ENCODE results near the gene ICE1. TPM values are rescaled to one million over a fixed set of nuclear protein-coding genes. Genes with fewer than 3 reads are reported as not detected.

The ICE1 gene
- total RNA-seq, 1 experiment from 2014 or later, result 27.8 TPM

DNA sequence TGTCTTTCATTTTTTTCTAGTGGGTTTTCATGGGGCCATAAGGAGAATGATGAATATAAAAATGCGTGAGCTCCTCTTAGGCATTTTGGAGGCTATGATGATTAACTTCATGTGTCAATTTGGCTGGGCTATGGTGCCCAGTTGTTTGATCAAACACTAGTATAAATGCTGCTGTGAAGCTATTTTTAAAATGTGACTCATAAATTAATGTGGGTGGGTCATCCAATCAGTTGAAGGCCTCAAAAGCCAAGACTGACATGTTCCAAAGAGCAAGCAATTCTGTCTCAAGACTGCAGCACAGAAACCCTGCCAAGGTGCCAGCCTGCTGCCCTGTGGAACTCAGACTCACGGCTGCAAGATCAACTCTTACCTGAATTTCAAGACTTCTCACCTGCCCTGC, 24.4 kb upstream of the ICE1 start:
- Mint-ChIP-seq H3K27ac (ENCODE audit: unreplicated experiment) (no peak overlapping the region), H3K27me3 (ENCODE audit: unreplicated experiment) (no peaks in the 10 kb centered on the region), H3K9me3 (ENCODE audit: low read depth, unreplicated experiment) (peaks cover 8% of the 10 kb centered on the region), H3K36me3 (ENCODE audit: insufficient read depth, unreplicated experiment) (no peaks in the 10 kb centered on the region), H3K4me1 (ENCODE audit: low read depth, unreplicated experiment) (no peaks in the 10 kb centered on the region), H3K4me3 (ENCODE audit: low read depth, unreplicated experiment) (no peak overlapping the region)
- no TSS peak for BruUV-seq (replicated peaks)
- CTCF ChIA-PET, result no interaction called here
- intact Hi-C loops (cut with micrococcal nuclease; ENCODE audit: unreplicated experiment), result no loop called here
- no peak for DNase-seq
- TF ChIP-seq, protein P1, sequence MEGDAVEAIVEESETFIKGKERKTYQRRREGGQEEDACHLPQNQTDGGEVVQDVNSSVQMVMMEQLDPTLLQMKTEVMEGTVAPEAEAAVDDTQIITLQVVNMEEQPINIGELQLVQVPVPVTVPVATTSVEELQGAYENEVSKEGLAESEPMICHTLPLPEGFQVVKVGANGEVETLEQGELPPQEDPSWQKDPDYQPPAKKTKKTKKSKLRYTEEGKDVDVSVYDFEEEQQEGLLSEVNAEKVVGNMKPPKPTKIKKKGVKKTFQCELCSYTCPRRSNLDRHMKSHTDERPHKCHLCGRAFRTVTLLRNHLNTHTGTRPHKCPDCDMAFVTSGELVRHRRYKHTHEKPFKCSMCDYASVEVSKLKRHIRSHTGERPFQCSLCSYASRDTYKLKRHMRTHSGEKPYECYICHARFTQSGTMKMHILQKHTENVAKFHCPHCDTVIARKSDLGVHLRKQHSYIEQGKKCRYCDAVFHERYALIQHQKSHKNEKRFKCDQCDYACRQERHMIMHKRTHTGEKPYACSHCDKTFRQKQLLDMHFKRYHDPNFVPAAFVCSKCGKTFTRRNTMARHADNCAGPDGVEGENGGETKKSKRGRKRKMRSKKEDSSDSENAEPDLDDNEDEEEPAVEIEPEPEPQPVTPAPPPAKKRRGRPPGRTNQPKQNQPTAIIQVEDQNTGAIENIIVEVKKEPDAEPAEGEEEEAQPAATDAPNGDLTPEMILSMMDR (IDR thresholded peaks at IDR 0.05; ENCODE audit: unreplicated experiment), result no peak

- DNase-seq, result no peak
- no peak overlapping the region for H3K4me3 Mint-ChIP-seq (ENCODE audit: low read depth, unreplicated experiment)
- peaks cover 8% of the 10 kb centered on the region for H3K9me3 Mint-ChIP-seq (ENCODE audit: low read depth, unreplicated experiment)
- H3K27me3 Mint-ChIP-seq (ENCODE audit: unreplicated experiment), result no peaks in the 10 kb centered on the region
- H3K4me1 Mint-ChIP-seq (ENCODE audit: low read depth, unreplicated experiment), result no peaks in the 10 kb centered on the region
- TF ChIP-seq, protein P1 (IDR thresholded peaks at IDR 0.05; ENCODE audit: unreplicated experiment), result no peak
- no peak overlapping the region for H3K27ac Mint-ChIP-seq (ENCODE audit: unreplicated experiment)
- BruUV-seq (replicated peaks), result no TSS peak
- H3K36me3 Mint-ChIP-seq (ENCODE audit: insufficient read depth, unreplicated experiment), result no peaks in the 10 kb centered on the region
- intact Hi-C loops (cut with micrococcal nuclease; ENCODE audit: unreplicated experiment), result no loop called here
- CTCF ChIA-PET, result no interaction called here
Observed at GRCh38 chr5:5401095-5401494, 21.4 kb upstream of the ICE1 start.

GRCh38 chr5:5403741-5404140, 18.7 kb upstream of the ICE1 start:
- Mint-ChIP-seq H3K36me3 (ENCODE audit: insufficient read depth, unreplicated experiment) (no peaks in the 10 kb centered on the region), H3K4me1 (ENCODE audit: low read depth, unreplicated experiment) (no peaks in the 10 kb centered on the region), H3K27me3 (ENCODE audit: unreplicated experiment) (no peaks in the 10 kb centered on the region), H3K27ac (ENCODE audit: unreplicated experiment) (no peak overlapping the region), H3K9me3 (ENCODE audit: low read depth, unreplicated experiment) (peaks cover 5% of the 10 kb centered on the region), H3K4me3 (ENCODE audit: low read depth, unreplicated experiment) (no peak overlapping the region)
- intact Hi-C loops (cut with micrococcal nuclease; ENCODE audit: unreplicated experiment), result no loop called here
- TF ChIP-seq, protein P1 (IDR thresholded peaks at IDR 0.05; ENCODE audit: unreplicated experiment), result no peak
- BruUV-seq (replicated peaks), result no TSS peak
- DNase-seq, result no peak
- CTCF ChIA-PET, result no interaction called here

GRCh38 chr5:5404381-5404780, 18.1 kb upstream of the ICE1 start:
- TF ChIP-seq, protein P1 (IDR thresholded peaks at IDR 0.05; ENCODE audit: unreplicated experiment), result no peak
- no TSS peak for BruUV-seq (replicated peaks)
- H3K36me3 Mint-ChIP-seq (ENCODE audit: insufficient read depth, unreplicated experiment), result no peaks in the 10 kb centered on the region
- CTCF ChIA-PET, result no interaction called here
- peaks cover 5% of the 10 kb centered on the region for H3K9me3 Mint-ChIP-seq (ENCODE audit: low read depth, unreplicated experiment)
- H3K27me3 Mint-ChIP-seq (ENCODE audit: unreplicated experiment), result no peaks in the 10 kb centered on the region
- no peak for DNase-seq
- no peak overlapping the region for H3K4me3 Mint-ChIP-seq (ENCODE audit: low read depth, unreplicated experiment)
- no peaks in the 10 kb centered on the region for H3K4me1 Mint-ChIP-seq (ENCODE audit: low read depth, unreplicated experiment)
- H3K27ac Mint-ChIP-seq (ENCODE audit: unreplicated experiment), result no peak overlapping the region
- intact Hi-C loops (cut with micrococcal nuclease; ENCODE audit: unreplicated experiment), result no loop called here

DNA sequence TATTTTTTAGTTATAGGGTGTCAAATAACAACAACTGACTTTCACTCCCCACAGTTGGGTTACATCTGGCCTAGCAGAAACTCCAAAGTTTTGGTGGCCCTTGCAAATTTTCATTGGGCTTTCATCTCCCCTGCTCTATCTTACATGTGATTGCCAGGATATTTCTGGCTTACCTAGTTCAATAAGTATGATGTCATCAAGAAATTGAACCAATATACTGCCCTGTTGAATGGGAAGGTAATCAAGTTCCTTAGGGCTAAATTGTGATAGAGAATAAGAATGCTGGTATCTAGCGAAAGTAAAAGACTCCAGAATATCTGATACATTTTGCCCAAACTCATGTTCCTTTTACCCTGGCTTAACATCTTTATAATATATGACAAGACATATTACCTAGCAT, 17.0 kb upstream of the ICE1 start:
- TF ChIP-seq, protein P1 (IDR thresholded peaks at IDR 0.05; ENCODE audit: unreplicated experiment), result no peak
- Mint-ChIP-seq H3K9me3 (ENCODE audit: low read depth, unreplicated experiment) (no peaks in the 10 kb centered on the region), H3K27me3 (ENCODE audit: unreplicated experiment) (no peaks in the 10 kb centered on the region), H3K4me3 (ENCODE audit: low read depth, unreplicated experiment) (no peak overlapping the region), H3K27ac (ENCODE audit: unreplicated experiment) (no peak overlapping the region), H3K36me3 (ENCODE audit: insufficient read depth, unreplicated experiment) (no peaks in the 10 kb centered on the region), H3K4me1 (ENCODE audit: low read depth, unreplicated experiment) (no peaks in the 10 kb centered on the region)
- CTCF ChIA-PET, result no interaction called here
- no peak for DNase-seq
- intact Hi-C loops (cut with micrococcal nuclease; ENCODE audit: unreplicated experiment), result no loop called here
- BruUV-seq (replicated peaks), result no TSS peak

Measured in Calu3 (cell line).